Left ventricle myocardium inferior (tissue), 1 donor: Measurements from ENCODE around the gene PPP1R14C. TPM values are rescaled to one million over a fixed set of nuclear protein-coding genes. Genes with fewer than 3 reads are reported as not detected.

Experiments
- DNase-seq: peaks from one replicate; pipeline ENCODE4 v3.0.0-alpha.2; 2020
- H3K27ac ChIP-seq: fragments of 200-600 bp; replicated peaks from 2 replicates; pipeline ENCODE4 v1.8.0; 2021
- H3K27me3 ChIP-seq: fragments of 200-600 bp; 2 replicates; pipeline ENCODE4 v1.8.0; 2021; ENCODE audit warnings: low read depth
- H3K36me3 ChIP-seq: fragments of 200-600 bp; 2 replicates; pipeline ENCODE4 v1.8.0; 2021
- H3K4me1 ChIP-seq: fragments of 200-600 bp; 2 replicates; pipeline ENCODE4 v1.8.0; 2021
- H3K4me3 ChIP-seq: fragments of 200-600 bp; 2 replicates; pipeline ENCODE4 v1.8.0; 2021; ENCODE audit warnings: mild to moderate bottlenecking, moderate library complexity
- H3K9me3 ChIP-seq: fragments of 200-600 bp; replicated peaks from 2 replicates; pipeline ENCODE4 v1.8.0; 2021
- intact Hi-C: fragments of 100-400 bp; cut with micrococcal nuclease; formaldehyde crosslinking; loops from one replicate; pipeline ENCODE4 v1.11.0; 2022
- total RNA-seq: library from RNA; stranded (reverse); fragmentation: NEBNext Ultra II Directional; extraction: Animal tissue kit (Norgen Biotek cat#: 25700); gene quantifications from one replicate; pipeline ENCODE4 v1.2.1, GENCODE V29; 2021
- TF ChIP-seq, protein P1 (sequence below): fragments of 200-600 bp; IDR thresholded peaks from 2 replicates; pipeline ENCODE4 v1.8.0; 2021; ENCODE audit warnings: antibody characterized with exemption, mild to moderate bottlenecking, borderline replicate concordance
- donor health status: DM: no; HTN: yes; CAD: no; lungs with severe emphysema.

PPP1R14C gene
- total RNA-seq, 1 donor from 2014 or later: 116 TPM

DNA sequence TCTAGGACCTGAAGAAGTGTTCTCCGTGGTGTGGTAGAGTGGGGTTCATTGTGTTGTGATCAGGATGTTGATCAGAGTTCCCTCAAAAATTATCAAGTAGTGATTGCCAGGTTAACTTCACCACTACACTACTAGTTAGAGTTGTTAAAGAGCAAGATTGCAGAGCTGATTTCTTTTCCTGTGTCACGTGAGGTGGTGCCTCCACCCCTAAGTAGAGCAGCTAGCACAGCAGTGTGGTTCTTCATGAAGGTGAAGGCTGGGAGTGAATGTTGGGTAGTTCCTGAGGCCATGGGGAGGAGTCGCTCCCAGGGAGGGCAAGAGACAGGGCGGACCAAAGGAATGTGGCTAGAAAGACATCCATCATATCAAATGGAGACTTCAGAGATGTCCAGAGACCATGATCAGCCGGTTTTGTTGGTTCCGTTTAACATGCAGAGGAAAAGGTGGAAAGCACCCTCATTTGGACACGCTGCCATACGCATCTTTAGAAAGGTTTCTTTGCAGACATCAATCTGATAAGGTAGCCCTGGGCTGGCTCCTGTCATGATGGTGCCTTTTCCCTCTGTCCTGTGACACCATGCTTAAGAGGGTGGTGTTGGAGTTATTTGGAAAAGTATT, 146.7 kb downstream of the PPP1R14C start:
- no peak overlapping the region for H3K4me3 ChIP-seq
- no peaks in the 10 kb centered on the region for H3K4me1 ChIP-seq
- peaks cover 44% of the 10 kb centered on the region for H3K27me3 ChIP-seq
- intact Hi-C loops: no loop called here
- DNase-seq: no peak
- H3K36me3 ChIP-seq: no peaks in the 10 kb centered on the region
- TF ChIP-seq, protein P1, sequence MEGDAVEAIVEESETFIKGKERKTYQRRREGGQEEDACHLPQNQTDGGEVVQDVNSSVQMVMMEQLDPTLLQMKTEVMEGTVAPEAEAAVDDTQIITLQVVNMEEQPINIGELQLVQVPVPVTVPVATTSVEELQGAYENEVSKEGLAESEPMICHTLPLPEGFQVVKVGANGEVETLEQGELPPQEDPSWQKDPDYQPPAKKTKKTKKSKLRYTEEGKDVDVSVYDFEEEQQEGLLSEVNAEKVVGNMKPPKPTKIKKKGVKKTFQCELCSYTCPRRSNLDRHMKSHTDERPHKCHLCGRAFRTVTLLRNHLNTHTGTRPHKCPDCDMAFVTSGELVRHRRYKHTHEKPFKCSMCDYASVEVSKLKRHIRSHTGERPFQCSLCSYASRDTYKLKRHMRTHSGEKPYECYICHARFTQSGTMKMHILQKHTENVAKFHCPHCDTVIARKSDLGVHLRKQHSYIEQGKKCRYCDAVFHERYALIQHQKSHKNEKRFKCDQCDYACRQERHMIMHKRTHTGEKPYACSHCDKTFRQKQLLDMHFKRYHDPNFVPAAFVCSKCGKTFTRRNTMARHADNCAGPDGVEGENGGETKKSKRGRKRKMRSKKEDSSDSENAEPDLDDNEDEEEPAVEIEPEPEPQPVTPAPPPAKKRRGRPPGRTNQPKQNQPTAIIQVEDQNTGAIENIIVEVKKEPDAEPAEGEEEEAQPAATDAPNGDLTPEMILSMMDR: no peak
- no peaks in the 10 kb centered on the region for H3K9me3 ChIP-seq
- H3K27ac ChIP-seq: no peak overlapping the region

DNA sequence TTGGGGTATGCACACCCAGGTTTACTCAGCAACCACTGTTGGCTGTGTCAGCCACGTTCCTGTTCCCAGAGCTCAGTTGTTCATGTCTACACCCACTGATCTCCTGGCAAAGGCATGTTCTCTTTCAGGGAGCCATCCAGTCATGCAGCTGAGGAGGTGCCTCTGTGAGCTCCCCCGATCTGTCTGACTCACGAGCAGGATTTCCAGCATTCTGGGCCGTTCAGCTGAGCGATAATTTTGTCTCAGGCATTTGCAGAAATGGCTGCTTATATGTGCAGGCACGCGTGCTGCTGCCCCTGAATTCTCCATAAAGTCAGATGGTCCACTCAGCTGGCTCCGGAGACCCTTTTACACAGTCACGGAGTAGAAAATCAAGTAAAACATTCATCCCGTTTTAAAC, 147.6 kb downstream of the PPP1R14C start:
- no peaks in the 10 kb centered on the region for H3K9me3 ChIP-seq
- TF ChIP-seq, protein P1: no peak
- H3K27ac ChIP-seq: no peak overlapping the region
- intact Hi-C loops: no loop called here
- no peaks in the 10 kb centered on the region for H3K36me3 ChIP-seq
- H3K4me3 ChIP-seq: no peak overlapping the region
- no peak for DNase-seq
- H3K4me1 ChIP-seq: no peaks in the 10 kb centered on the region
- H3K27me3 ChIP-seq: peaks cover 35% of the 10 kb centered on the region

DNA sequence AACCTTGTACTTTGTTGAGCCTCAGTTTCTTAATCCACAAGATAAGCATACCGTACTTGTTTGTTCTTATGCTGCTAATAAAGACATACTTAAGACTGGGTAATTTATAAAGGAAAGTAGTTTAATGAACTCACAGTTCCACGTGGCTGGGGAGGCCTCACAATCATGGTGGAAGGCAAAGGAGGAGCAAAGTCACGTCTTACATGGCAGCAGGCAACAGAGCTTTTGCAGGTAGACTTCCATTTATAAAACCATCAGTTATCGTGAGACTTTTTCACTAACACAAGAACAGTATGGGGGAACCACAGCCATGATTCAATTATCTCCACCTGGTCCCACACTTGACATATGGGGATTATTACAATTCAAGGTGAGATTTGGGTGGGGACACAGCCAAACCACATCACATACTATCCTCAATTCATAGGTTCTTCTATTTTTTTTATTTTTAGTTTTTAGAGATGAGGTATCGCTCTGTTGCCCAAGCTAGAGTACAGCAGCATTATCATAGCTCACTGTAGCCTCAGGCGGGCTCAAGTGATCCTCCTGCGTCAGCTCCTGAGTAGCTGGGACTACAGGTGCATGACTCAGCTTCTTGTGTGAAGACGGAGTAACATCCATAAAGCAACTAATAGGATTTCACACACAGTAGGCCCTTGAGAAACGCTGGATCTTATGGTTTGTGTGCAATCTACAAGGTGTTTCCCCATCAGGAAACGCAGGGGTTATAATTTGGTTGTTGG, 149.3 kb downstream of the PPP1R14C start:
- Histone ChIP-seq H3K4me3 (no peak overlapping the region), H3K9me3 (peaks cover 10% of the 10 kb centered on the region), H3K27me3 (peaks cover 35% of the 10 kb centered on the region), H3K36me3 (no peaks in the 10 kb centered on the region), H3K27ac (no peak overlapping the region), H3K4me1 (no peaks in the 10 kb centered on the region)
- intact Hi-C loops: no loop called here
- no peak for DNase-seq
- TF ChIP-seq, protein P1: no peak

DNA sequence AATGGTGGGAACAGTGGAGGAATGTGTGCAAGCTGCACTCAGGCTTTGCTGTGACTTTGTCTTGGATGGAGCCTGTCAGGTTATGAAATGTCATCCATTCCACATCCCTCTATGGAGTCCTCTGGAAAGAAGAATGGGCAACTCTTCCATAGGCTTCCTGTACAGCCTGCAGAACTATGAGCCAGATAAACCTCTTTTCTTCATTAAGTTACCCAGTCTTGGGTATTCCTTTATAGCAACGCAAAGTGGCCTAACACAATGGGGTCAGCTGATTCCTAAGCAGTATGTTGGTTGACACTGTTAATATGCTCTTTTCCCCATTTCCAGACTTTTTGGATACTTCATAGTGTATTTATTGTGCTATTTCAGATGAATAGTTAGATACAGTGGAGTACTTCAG, 150.2 kb downstream of the PPP1R14C start:
- H3K27ac ChIP-seq: no peak overlapping the region
- H3K4me1 ChIP-seq: no peaks in the 10 kb centered on the region
- no peak overlapping the region for H3K4me3 ChIP-seq
- TF ChIP-seq, protein P1: no peak
- H3K27me3 ChIP-seq: peaks cover 35% of the 10 kb centered on the region
- peaks cover 18% of the 10 kb centered on the region for H3K9me3 ChIP-seq
- H3K36me3 ChIP-seq: no peaks in the 10 kb centered on the region
- intact Hi-C loops: no loop called here
- no peak for DNase-seq

DNA sequence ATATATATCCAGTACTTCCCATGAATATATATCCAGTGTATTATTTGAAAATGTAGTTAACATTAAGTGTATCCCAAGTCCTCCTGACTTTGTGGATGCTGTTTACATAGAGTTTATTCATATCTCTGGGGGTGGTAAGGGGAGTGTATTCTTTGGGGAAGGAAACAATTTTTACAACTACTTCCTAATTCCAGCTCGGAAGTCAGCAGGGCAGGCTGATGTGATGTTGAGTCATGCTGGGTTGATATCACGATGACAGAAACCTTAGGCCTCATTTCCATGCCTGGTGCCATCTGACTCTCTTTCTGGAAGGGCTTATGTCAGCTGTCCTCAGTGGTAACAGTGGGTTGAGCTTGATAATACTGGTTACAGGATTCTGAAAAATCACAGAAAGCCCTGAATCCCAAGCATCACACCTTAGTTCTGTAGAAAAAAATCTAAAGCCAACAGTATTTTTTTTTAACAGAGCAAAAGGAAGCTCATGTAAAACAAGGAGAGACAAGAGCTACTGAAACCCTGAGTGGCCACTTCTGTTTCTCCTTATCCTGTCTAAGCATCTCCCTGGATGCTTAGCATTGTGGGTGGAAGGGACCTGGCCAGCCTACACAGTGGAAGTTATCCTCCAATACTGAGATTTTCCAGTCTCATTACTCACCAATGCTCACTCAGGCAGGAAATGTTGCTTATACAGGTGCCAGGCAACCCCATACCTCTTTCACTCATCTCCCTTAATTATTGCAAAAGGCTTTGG, 150.8 kb downstream of the PPP1R14C start:
- H3K4me1 ChIP-seq: no peaks in the 10 kb centered on the region
- no peak overlapping the region for H3K4me3 ChIP-seq
- no peaks in the 10 kb centered on the region for H3K36me3 ChIP-seq
- H3K9me3 ChIP-seq: peaks cover 22% of the 10 kb centered on the region
- peaks cover 31% of the 10 kb centered on the region for H3K27me3 ChIP-seq
- no peak overlapping the region for H3K27ac ChIP-seq
- TF ChIP-seq, protein P1: no peak
- intact Hi-C loops: no loop called here
- no peak for DNase-seq
